Endothelial cell of umbilical vein (primary cell): ENCODE results near the gene PROSER1. TPM values are rescaled to one million over a fixed set of nuclear protein-coding genes. Genes with fewer than 3 reads are reported as not detected.
A peak's percentile ranks its signal among the peaks of the same experiment; 100 is the strongest.

ENCODE experiments used
- BruUV-seq: library from RNA; stranded (reverse); fragments of 400-500 nt; replicated peaks from 2 replicates; lab custom pipeline; 2021; lab: Mats Ljungman, UMichigan
- CTCF ChIA-PET: fragments of 300-600, 350-600 bp; sonication (Branson Sonifier 250); formaldehyde crosslinking; loops from one replicate; lab custom pipeline; 2021; ENCODE audit warnings: antibody characterized with exemption, inconsistent platforms; lab: Charles Lee
- POLR2A ChIA-PET: fragments of 300-600, 350-600 bp; sonication (Branson Sonifier 250); formaldehyde crosslinking; loops from one replicate; lab custom pipeline; 2021; ENCODE audit warnings: antibody characterized with exemption, inconsistent platforms; lab: Charles Lee
- DNase-seq: peaks from one replicate; pipeline ENCODE4 v3.0.0-alpha.2; 2011; ENCODE audit warnings: low read depth, low spot score
- FAIRE-seq: peaks from 2 replicates; lab custom pipeline; 2011; peaks lifted over from hg19 to GRCh38; lab: Jason Lieb, UNC
- H2AFZ ChIP-seq: 2 replicates; pipeline ENCODE4 v1.6.0; 2012; ENCODE audit warnings: low read depth, low read length, control low read depth, inconsistent platforms
- H3K27ac ChIP-seq: 2 replicates; pipeline ENCODE4 v1.5.1; 2011; ENCODE audit warnings: low read depth, mild to moderate bottlenecking, control low read depth, low read length, moderate library complexity; ENCODE audit not compliant: insufficient read depth
- H3K27me3 ChIP-seq, 2 experiments: 2 replicates each; pipeline versions ENCODE4 v1.6.0 to v1.6.1; 2011; ENCODE audit warnings: low read length in 2 of 2, mixed read lengths in 1 of 2; ENCODE audit not compliant: control insufficient read depth in 2 of 2, insufficient read depth in 2 of 2
- H3K36me3 ChIP-seq, 2 experiments: 2 replicates in 1 of 2; 3 replicates in 1 of 2; pipeline ENCODE4 v1.5.1; 2011; ENCODE audit warnings: low read length in 2 of 2, mild to moderate bottlenecking in 1 of 2, moderate library complexity in 1 of 2; ENCODE audit not compliant: control insufficient read depth in 2 of 2, insufficient read depth in 2 of 2; ENCODE audit errors: extremely low read depth in 1 of 2
- H3K4me1 ChIP-seq: 3 replicates; pipeline ENCODE4 v1.5.1; 2011; ENCODE audit warnings: mild to moderate bottlenecking, low read length; ENCODE audit not compliant: control insufficient read depth, insufficient read depth; ENCODE audit errors: extremely low read depth
- H3K4me2 ChIP-seq: 2 replicates; pipeline ENCODE4 v1.6.1; 2011; ENCODE audit warnings: low read length, control low read depth, mixed read lengths; ENCODE audit not compliant: insufficient read depth
- H3K4me3 ChIP-seq, 3 experiments: fragments of 200-600 bp in 1 of 3; sonication (generic), shearing (Covaris generic) in 1 of 3; replicated peaks in 1 of 3; 2 replicates each; pipeline ENCODE4 v1.5.1; 2011 to 2016; ENCODE audit warnings: control low read depth in 3 of 3, low read length in 3 of 3, mild to moderate bottlenecking in 2 of 3, inconsistent platforms in 1 of 3, low read depth in 1 of 3, moderate library complexity in 1 of 3; ENCODE audit not compliant: insufficient read depth in 1 of 3
- H3K79me2 ChIP-seq: 2 replicates; pipeline ENCODE4 v1.6.0; 2012; ENCODE audit warnings: low read length, inconsistent platforms; ENCODE audit not compliant: control insufficient read depth, insufficient read depth
- H3K9ac ChIP-seq: replicated peaks from 2 replicates; pipeline ENCODE3; 2011; ENCODE audit warnings: low read length, control low read depth; ENCODE audit not compliant: insufficient read depth; ENCODE audit errors: extremely low read depth
- H3K9me1 ChIP-seq: replicated peaks from 3 replicates; pipeline ENCODE4 v1.6.0; 2011; ENCODE audit warnings: mild to moderate bottlenecking, low read length; ENCODE audit not compliant: control insufficient read depth, insufficient read depth; ENCODE audit errors: extremely low read depth
- H3K9me3 ChIP-seq: replicated peaks from 2 replicates; pipeline ENCODE4 v1.5.1; 2012; ENCODE audit warnings: low read length, inconsistent platforms; ENCODE audit not compliant: control insufficient read depth, insufficient read depth
- H4K20me1 ChIP-seq: replicated peaks from 2 replicates; pipeline ENCODE3; 2011; ENCODE audit warnings: mild to moderate bottlenecking, low read length; ENCODE audit not compliant: control insufficient read depth, insufficient read depth; ENCODE audit errors: extremely low read depth
- FOS ChIP-seq: IDR thresholded peaks from 2 replicates; pipeline ENCODE4 v1.6.1; 2011; ENCODE audit warnings: mild to moderate bottlenecking, low read length, moderate library complexity, borderline replicate concordance; ENCODE audit not compliant: insufficient read depth
- GATA2 ChIP-seq: IDR thresholded peaks from 2 replicates; pipeline ENCODE4 v1.7.0; 2011; ENCODE audit warnings: low read depth, mild to moderate bottlenecking, moderate library complexity, mixed read lengths, low read length; ENCODE audit not compliant: insufficient read length, insufficient read depth
- POLR2A ChIP-seq: IDR thresholded peaks from 2 replicates; pipeline ENCODE4 v1.6.1; 2012; ENCODE audit warnings: low read depth, mild to moderate bottlenecking, control low read depth, low read length
- POLR2AphosphoS5 ChIP-seq: IDR thresholded peaks from 2 replicates; pipeline ENCODE4 v1.6.1; 2012; ENCODE audit warnings: low read depth, mild to moderate bottlenecking, control low read depth, low read length, moderate library complexity; ENCODE audit not compliant: insufficient read depth
- dilution Hi-C: fragments of 300-500 bp; cut with MboI; formaldehyde crosslinking; loops from one replicate; pipeline ENCODE4 v1.15.0; 2019; ENCODE audit warnings: low sequenced_read_pairs; ENCODE audit not compliant: extremely low pct_ligation_motif_present
- intact Hi-C: fragments of 100-400 bp; cut with micrococcal nuclease; formaldehyde crosslinking; loops from one replicate; pipeline ENCODE4 v1.10.0; 2022
- polyA plus RNA-seq, 4 experiments: library from polyadenylated mRNA; depleted of rRNA in 3 of 4; stranded (reverse) in 3 of 4; unstranded in 1 of 4; fragments of >200 nt; gene quantifications; 2 replicates each; pipeline versions ENCODE4 v1.2.1 to v1.2.3, GENCODE V29; 2011 to 2012; ENCODE audit warnings: missing spikeins in 1 of 4
- total RNA-seq: library from RNA; stranded (reverse); gene quantifications from 2 replicates; pipeline ENCODE4 v1.2.3, GENCODE V29; 2021
- TF ChIP-seq, protein P1 (sequence below), 2 donors: IDR thresholded peaks; 1 replicate in 1 of 2; 2 replicates in 1 of 2; pipeline ENCODE4 v1.5.1; 2011; ENCODE audit warnings: low read length in 2 of 2, mild to moderate bottlenecking in 2 of 2, moderate library complexity in 2 of 2, control low read depth in 1 of 2, inconsistent platforms in 1 of 2, low read depth in 1 of 2; ENCODE audit not compliant: insufficient read depth in 1 of 2; ENCODE audit errors: extremely low read depth in 1 of 2
- TF ChIP-seq, protein P2 (sequence below): IDR thresholded peaks from 2 replicates; pipeline ENCODE4 v1.6.1; 2011; ENCODE audit not compliant: insufficient read depth, insufficient read length

PROSER1 gene
- total and polyA plus RNA-seq, 2 donors (not counting 3 experiments of a cell fraction or from before 2014, with no cell fraction given): 38.3 to 40.4 TPM

DNA sequence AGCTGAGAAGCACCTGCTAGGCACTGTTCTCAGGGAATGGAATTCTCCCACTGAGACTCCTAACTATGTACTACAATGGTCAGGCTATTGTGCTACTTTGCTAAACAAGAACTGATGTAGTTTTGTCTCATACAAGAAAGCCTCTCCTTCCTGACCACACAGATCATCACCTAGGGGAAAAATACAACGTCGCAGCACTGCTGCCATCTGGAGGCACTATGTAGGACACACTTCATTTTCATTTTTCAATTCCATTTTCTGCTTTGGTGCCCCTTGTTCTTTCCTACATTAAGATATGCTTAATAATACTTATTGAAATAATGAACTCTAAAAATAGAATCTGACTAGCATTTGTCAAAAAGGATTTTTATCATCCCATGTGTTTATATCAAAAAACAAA, 21.1 kb downstream of the PROSER1 start:
- H3K4me2 ChIP-seq: no peak overlapping the region
- no peaks in the 10 kb centered on the region for H4K20me1 ChIP-seq
- H3K79me2 ChIP-seq: no peaks in the 10 kb centered on the region
- no TSS peak for BruUV-seq
- peaks cover 21 to 40% of the 10 kb centered on the region in 2 experiments for H3K36me3 ChIP-seq
- TF ChIP-seq, protein P1, sequence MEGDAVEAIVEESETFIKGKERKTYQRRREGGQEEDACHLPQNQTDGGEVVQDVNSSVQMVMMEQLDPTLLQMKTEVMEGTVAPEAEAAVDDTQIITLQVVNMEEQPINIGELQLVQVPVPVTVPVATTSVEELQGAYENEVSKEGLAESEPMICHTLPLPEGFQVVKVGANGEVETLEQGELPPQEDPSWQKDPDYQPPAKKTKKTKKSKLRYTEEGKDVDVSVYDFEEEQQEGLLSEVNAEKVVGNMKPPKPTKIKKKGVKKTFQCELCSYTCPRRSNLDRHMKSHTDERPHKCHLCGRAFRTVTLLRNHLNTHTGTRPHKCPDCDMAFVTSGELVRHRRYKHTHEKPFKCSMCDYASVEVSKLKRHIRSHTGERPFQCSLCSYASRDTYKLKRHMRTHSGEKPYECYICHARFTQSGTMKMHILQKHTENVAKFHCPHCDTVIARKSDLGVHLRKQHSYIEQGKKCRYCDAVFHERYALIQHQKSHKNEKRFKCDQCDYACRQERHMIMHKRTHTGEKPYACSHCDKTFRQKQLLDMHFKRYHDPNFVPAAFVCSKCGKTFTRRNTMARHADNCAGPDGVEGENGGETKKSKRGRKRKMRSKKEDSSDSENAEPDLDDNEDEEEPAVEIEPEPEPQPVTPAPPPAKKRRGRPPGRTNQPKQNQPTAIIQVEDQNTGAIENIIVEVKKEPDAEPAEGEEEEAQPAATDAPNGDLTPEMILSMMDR (IDR thresholded peaks at IDR 0.05; ENCODE audit: extremely low read depth in 1 of 2, insufficient read depth in 1 of 2, low read depth in 1 of 2, low read length in 2 of 2): peak; percentile 21 to 56
- no peak for TF ChIP-seq FOS
- no peak for TF ChIP-seq POLR2A
- no peak for TF ChIP-seq POLR2AphosphoS5
- TF ChIP-seq, protein P2, sequence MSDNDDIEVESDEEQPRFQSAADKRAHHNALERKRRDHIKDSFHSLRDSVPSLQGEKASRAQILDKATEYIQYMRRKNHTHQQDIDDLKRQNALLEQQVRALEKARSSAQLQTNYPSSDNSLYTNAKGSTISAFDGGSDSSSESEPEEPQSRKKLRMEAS: no peak
- no peak for TF ChIP-seq GATA2
- intact Hi-C loops: loop anchor here (2.0 kb wide), 1 partner anchor 102 kb away; no protein-coding TSS in a partner anchor
- CTCF ChIA-PET: interaction anchor here (0.6 to 1.4 kb wide), 11 partner anchors 9 to 599 kb away, joined by 3 to 7 read pairs (median 3); partner anchors contain the start of genes NHLRC3 and PROSER1
- H3K9me3 ChIP-seq: no peaks in the 10 kb centered on the region
- no peaks in the 10 kb centered on the region for H3K9me1 ChIP-seq
- dilution Hi-C loops: no loop called here
- no peak overlapping the region for H3K9ac ChIP-seq
- no peak overlapping the region for H2AFZ ChIP-seq
- no peak overlapping the region for H3K27ac ChIP-seq
- H3K4me3 ChIP-seq: no peak overlapping the region
- H3K4me1 ChIP-seq: no peaks in the 10 kb centered on the region
- FAIRE-seq (peak; percentile 76), DNase-seq (peak; percentile 47)
- POLR2A ChIA-PET: no interaction called here
- no peaks in the 10 kb centered on the region for H3K27me3 ChIP-seq
